A673 (cell line): ENCODE measurements around the gene FBXL7.

ENCODE experiments used
- EZH2 ChIP-seq: fragments of 200-600 bp; sonication (generic); IDR thresholded peaks from 2 replicates; pipeline ENCODE4 v1.6.1; 2017; ENCODE audit warnings: borderline replicate concordance, low read depth, mild to moderate bottlenecking, mixed read lengths, antibody characterized with exemption, low read length; ENCODE audit not compliant: poor library complexity, severe bottlenecking
- TF ChIP-seq, protein P1 (sequence below): fragments of 300-800, 200-600 bp; sonication (generic); conservative IDR thresholded peaks from 2 replicates; pipeline ENCODE4 v1.5.1; 2017; ENCODE audit warnings: low read depth, mild to moderate bottlenecking, antibody characterized with exemption, low read length, moderate library complexity, mixed read lengths

DNA sequence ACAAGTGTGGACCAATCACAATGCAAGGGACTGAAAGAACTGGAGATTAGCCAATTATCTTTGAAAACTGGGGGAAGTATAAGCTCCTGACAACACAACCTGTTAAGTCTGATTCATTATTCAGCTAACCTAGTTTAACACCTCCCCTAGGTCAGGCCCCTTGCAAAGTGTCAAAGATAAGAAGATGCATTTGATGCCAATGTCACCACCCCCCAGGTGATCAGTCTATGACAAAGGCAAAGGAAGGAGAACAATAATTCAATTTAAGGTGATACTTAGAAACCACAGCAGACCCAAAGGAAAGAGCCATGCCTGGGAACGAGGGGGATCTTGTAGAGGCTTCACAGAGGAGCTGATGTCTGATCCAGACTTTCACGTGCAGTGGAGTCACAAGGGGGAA lies 137.9 kb downstream of the FBXL7 start:
- TF ChIP-seq EZH2, result no peak
- TF ChIP-seq, protein P1, sequence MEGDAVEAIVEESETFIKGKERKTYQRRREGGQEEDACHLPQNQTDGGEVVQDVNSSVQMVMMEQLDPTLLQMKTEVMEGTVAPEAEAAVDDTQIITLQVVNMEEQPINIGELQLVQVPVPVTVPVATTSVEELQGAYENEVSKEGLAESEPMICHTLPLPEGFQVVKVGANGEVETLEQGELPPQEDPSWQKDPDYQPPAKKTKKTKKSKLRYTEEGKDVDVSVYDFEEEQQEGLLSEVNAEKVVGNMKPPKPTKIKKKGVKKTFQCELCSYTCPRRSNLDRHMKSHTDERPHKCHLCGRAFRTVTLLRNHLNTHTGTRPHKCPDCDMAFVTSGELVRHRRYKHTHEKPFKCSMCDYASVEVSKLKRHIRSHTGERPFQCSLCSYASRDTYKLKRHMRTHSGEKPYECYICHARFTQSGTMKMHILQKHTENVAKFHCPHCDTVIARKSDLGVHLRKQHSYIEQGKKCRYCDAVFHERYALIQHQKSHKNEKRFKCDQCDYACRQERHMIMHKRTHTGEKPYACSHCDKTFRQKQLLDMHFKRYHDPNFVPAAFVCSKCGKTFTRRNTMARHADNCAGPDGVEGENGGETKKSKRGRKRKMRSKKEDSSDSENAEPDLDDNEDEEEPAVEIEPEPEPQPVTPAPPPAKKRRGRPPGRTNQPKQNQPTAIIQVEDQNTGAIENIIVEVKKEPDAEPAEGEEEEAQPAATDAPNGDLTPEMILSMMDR, result no peak
